Fibroblast of skin of abdomen (primary cell): ENCODE measurements around the gene PGM2L1.
A peak's percentile ranks its signal among the peaks of the same experiment; 100 is the strongest.

Source experiments
- DNase-seq: peaks from one replicate; pipeline ENCODE4 v3.0.0-alpha.2; 2013

PGM2L1 gene

GRCh38 chr11:74288911-74289310, 109.3 kb downstream of the PGM2L1 start:
- no peak for DNase-seq

- peak; percentile 95 for DNase-seq
Observed at GRCh38 chr11:74288161-74288560, 110.1 kb downstream of the PGM2L1 start.

- peak; percentile 62 for DNase-seq
Observed at GRCh38 chr11:74284466-74284865, 113.8 kb downstream of the PGM2L1 start.

DNA sequence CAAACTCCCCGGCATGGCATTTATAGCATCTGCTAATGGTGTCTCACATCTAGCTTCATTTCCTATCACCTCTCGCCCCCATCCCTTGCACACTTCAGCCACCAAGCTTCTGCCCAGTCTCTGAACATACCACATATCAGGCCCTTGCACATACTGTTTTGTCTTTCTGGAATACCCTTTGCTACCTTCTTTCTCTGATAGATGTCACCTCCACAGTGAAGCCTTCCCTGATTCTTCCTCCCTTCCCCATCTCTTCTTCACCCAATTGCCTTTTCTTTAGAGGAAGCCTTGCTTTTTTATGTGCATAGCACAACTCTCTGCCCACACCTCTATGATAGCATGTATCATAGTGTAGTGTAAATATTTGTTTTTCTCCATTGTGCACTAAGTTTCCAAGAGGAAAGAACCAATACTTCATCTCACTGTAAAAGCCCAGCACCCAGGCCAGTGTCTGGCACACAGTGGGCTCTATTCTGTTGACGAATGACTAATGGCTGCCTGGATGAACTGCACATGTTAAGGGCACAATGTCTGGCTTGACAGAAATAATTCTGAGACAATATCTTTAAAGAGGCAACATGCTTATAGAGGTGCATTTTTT, 114.6 kb downstream of the PGM2L1 start:
- DNase-seq = no peak

- peak; percentile 35 for DNase-seq
Observed at GRCh38 chr11:74282914-74283371, 115.3 kb downstream of the PGM2L1 start.

- DNase-seq = no peak
Observed at GRCh38 chr11:74282421-74282820, 115.8 kb downstream of the PGM2L1 start.

DNA sequence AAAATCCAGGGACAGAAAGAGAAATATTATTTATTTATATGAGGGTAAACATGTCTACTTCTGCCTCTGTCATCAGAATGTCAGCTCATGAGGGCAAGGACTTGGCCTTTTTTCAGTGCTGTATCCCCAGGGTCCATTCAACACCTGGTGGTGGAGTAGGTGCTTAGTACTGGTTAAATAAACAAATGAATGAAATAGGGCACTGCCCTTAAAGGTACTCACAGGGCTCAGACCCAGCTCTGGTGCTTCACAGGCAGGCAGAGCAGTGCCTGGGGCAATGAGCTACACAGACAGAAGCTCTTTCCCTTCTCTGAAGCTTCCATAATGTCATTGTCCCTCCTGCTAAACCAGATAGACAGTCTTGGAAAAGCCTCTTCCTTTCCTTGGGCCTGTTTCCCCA, 117.7 kb downstream of the PGM2L1 start:
- DNase-seq = no peak
